NCI-H446 treated with DMSO at 0.1 percent for 48 hours (cell line): ENCODE data around the gene ATG101.

Experiments used
- DNase-seq: peaks from one replicate; lab custom pipeline; 2025; lab: John Stamatoyannopoulos, UW

ATG101 gene

GRCh38 chr12:52079576-52080402 is 10.0 kb downstream of the ATG101 start, which contains the start of gene SMIM41:
SMIM41 (plus strand) TSS chr12:52079704; CDS start chr12:52079780, 76 bp downstream.
- DNase-seq: no peak

- no peak for DNase-seq
Measured at GRCh38 chr12:52080403-52081251, 10.8 kb downstream of the ATG101 start.

- DNase-seq: no peak
Measured at GRCh38 chr12:52081263-52081733, 11.5 kb downstream of the ATG101 start.

- no peak for DNase-seq
Measured at GRCh38 chr12:52082026-52082668, 12.4 kb downstream of the ATG101 start.

GRCh38 chr12:52082669-52082987 is 12.8 kb downstream of the ATG101 start:
- no peak for DNase-seq

- DNase-seq: no peak
Measured at GRCh38 chr12:52082988-52083637, 13.3 kb downstream of the ATG101 start.

- DNase-seq: no peak
Measured at GRCh38 chr12:52083638-52083996, 13.8 kb downstream of the ATG101 start.

- no peak for DNase-seq
Measured at GRCh38 chr12:52084491-52085231, 14.9 kb downstream of the ATG101 start.

- DNase-seq: no peak
Measured at GRCh38 chr12:52085682-52086180, 16.0 kb downstream of the ATG101 start.

GRCh38 chr12:52086366-52086765 is 16.6 kb downstream of the ATG101 start:
- DNase-seq: no peak

- no peak for DNase-seq
Measured at GRCh38 chr12:52086944-52087835, 17.4 kb downstream of the ATG101 start.

- DNase-seq: no peak
Measured at GRCh38 chr12:52087961-52088820, 18.4 kb downstream of the ATG101 start.

- no peak for DNase-seq
Measured at GRCh38 chr12:52089491-52089890, 19.7 kb downstream of the ATG101 start.

- DNase-seq: no peak
Measured at GRCh38 chr12:52090291-52090690, 20.5 kb downstream of the ATG101 start.

GRCh38 chr12:52091061-52091460 is 21.3 kb downstream of the ATG101 start:
- no peak for DNase-seq

- DNase-seq: no peak
Measured at GRCh38 chr12:52091869-52092268, 22.1 kb downstream of the ATG101 start.

GRCh38 chr12:52093346-52093745 is 23.6 kb downstream of the ATG101 start:
- no peak for DNase-seq

- DNase-seq: no peak
Measured at GRCh38 chr12:52096332-52097044, 26.7 kb downstream of the ATG101 start.
